Astrocyte (in vitro differentiated cells and primary cell): Measurements from ENCODE around the gene FBLN2.

Source experiments
- CTCF ChIP-seq: IDR thresholded peaks from 2 replicates; pipeline ENCODE4 v1.5.1; 2011; ENCODE audit warnings: low read depth, mild to moderate bottlenecking, inconsistent platforms, low read length, moderate library complexity; ENCODE audit not compliant: insufficient read depth
- EZH2 ChIP-seq: IDR thresholded peaks from 2 replicates; pipeline ENCODE4 v1.6.1; 2012; ENCODE audit warnings: mild to moderate bottlenecking, low read length, inconsistent platforms; ENCODE audit not compliant: insufficient read depth

GRCh38 chr3:13624021-13624420 is 75.1 kb downstream of the FBLN2 start:
- no peak for TF ChIP-seq EZH2
- no peak for TF ChIP-seq CTCF
